ENCODE data around the gene GSKIP.

- TF ChIP-seq GABPA (IDR thresholded peaks at IDR 0.05; ENCODE audit: low read depth): no peak
- no peak for TF ChIP-seq CTCF (IDR thresholded peaks at IDR 0.05)
- TF ChIP-seq RCOR1 (IDR thresholded peaks at IDR 0.05; ENCODE audit: low read length): no peak
- TF ChIP-seq USF2 (IDR thresholded peaks at IDR 0.05; ENCODE audit: borderline replicate concordance, low read depth, low read length): no peak
- no peak for TF ChIP-seq RAD21 (IDR thresholded peaks at IDR 0.05; ENCODE audit: low read length)
- no peak for TF ChIP-seq TAF1 (IDR thresholded peaks at IDR 0.05; ENCODE audit: borderline replicate concordance, low read depth, low read length)
- no peak for TF ChIP-seq CHD2 (IDR thresholded peaks at IDR 0.05; ENCODE audit: low read length, partially characterized antibody)
- TF ChIP-seq TEAD4 (IDR thresholded peaks at IDR 0.05; ENCODE audit: borderline replicate concordance, insufficient read depth): no peak
- TF ChIP-seq FOXM1 (IDR thresholded peaks at IDR 0.05; ENCODE audit: low read depth): no peak
These were observed 10.6 kb upstream of the GSKIP start for GRCh38 chr14:96352708-96353107.
